RCC 7860 (cell line): ENCODE data around the gene OSBPL9.
"Not testable (repeated sequence)": the region's sequence is repeated elsewhere in the genome, so short reads cannot be mapped to it uniquely, and the experiment has no call there.

Experiments
- DNase-seq: peaks from one replicate; pipeline ENCODE4 v3.0.0-alpha.2; 2015; ENCODE audit warnings: low spot score
- FAIRE-seq: peaks from 2 replicates; lab custom pipeline; 2012; peaks lifted over from hg19 to GRCh38; lab: Jason Lieb, UNC

OSBPL9 gene

GRCh38 chr1:51607681-51608095 lies 9.2 kb upstream of the OSBPL9 start:
- no peak for DNase-seq
- FAIRE-seq, result no peak

DNA sequence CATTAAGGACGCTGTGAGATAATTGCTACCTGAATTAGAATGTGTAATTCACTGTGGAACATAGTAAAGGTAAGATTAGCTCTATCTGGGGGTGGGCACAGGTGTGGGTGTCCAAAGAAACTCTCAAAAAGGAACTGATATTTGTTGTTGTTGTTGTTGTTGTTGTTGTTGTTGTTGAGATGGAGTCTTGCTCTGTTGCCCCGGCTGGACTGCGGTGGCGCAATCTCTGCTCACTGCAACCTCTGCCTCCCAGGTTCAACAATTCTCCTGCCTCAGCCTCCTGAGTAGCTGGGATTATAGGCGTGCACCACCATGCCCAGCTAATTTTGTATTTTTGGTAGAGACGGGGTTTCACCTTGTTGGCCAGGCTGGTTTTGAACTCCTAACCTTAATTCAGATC lies 6.8 kb upstream of the OSBPL9 start:
- not testable (repeated sequence) for DNase-seq, FAIRE-seq

GRCh38 chr1:51610637-51611036 lies 6.3 kb upstream of the OSBPL9 start:
- DNase-seq, result no peak
- no peak for FAIRE-seq

DNA sequence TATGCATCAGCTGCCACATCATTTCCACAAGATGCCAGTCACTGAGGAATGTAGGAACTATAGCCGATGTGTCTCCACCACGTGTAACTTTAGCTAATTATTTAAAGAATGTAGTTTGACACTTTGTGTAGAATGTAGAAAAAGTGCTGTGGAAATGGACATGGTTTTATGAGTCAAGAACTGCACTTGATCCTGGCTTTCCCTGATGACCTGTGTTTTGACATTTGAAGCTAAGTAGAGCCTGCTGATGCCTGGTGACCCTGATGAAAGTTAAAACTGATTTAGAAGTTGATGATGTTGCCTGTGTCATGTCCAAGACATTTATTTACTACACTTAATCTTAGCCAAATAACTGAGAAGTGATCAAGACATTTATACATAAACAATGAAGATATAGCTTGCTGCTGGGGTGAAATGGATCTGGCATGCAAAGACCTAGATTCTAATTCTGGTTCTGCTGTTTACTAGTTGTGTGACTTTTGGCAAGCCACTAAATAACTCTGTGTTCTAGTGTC lies 4.4 kb upstream of the OSBPL9 start:
- FAIRE-seq, result peak; percentile 94

GRCh38 chr1:51615780-51616291 lies 1.1 kb upstream of the OSBPL9 start:
- no peak for FAIRE-seq

More for the DNA sequence above, 4.4 kb upstream of the OSBPL9 start:
- peak; percentile 89 for DNase-seq

DNA sequence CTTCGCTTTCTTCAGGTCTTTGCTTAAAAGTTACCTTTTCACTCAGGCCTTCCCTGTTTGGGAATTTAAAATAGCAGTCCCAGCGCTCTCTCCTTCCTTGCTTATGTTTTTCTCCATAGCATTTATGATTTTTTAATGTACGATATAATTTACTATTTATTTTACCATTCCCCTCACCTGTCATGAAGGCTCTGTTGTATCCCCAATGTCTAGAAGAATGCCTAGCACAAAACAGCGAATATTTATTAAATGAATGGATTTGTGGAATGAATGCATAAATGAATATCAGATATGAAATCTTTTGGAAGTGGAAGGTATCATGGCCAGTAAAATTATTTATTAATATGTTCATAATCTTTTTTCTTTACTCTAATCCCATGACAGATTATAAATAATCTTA lies 402 bp upstream of the OSBPL9 start:
- DNase-seq (no peak), FAIRE-seq (no peak)

More at GRCh38 chr1:51615780-51616291, 1.1 kb upstream of the OSBPL9 start:
- no peak for DNase-seq

DNA sequence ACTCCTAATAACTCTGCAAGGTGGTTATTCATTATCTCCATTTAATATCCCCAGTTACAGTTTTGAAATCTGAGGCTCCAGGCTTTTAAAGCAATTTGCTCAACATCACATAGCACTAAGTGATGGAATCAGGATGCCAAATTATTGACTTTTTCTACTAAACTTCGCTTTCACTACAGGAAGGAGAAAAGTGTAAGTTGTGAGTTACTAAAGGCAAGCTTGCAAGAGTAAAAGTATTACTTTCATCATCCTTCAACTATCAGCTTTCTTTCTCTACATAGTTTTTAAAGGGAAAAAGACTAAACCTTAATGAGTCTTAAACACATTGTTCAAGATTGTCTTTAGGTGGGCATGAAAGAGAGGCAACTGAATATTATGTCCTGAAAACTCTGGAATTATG lies 1.8 kb downstream of the OSBPL9 start:
- DNase-seq, result no peak
- no peak for FAIRE-seq

GRCh38 chr1:51620470-51620869 lies 3.6 kb downstream of the OSBPL9 start:
- FAIRE-seq, result no peak
- no peak for DNase-seq

DNA sequence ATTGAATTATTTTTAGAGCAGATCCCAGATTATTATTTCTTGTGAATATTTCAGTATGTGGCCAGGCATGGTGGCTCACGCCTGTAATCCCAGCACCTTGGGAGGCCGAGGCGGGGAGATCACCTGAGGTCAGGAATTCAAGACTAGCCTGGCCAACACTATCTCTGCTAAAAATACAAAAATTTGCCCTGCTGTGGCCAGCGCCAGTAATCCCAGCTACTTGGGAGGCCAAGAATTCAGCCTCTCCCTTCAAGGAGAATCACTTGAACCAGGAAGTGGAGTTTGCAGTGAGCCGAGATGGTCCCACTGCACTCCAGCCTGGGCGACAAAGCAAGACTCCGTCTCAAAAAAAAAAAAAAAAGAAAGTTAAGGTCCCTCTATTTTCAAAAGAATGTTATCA lies 4.3 kb downstream of the OSBPL9 start:
- no peak for DNase-seq

GRCh38 chr1:51621841-51622454 lies 5.1 kb downstream of the OSBPL9 start:
- no peak for FAIRE-seq

More for the DNA sequence above, 4.3 kb downstream of the OSBPL9 start:
- no peak for FAIRE-seq

GRCh38 chr1:51622455-51622913 lies 5.6 kb downstream of the OSBPL9 start:
- DNase-seq (peak; percentile 98), FAIRE-seq (peak; percentile 96)

More at GRCh38 chr1:51621841-51622454, 5.1 kb downstream of the OSBPL9 start:
- DNase-seq, result no peak

DNA sequence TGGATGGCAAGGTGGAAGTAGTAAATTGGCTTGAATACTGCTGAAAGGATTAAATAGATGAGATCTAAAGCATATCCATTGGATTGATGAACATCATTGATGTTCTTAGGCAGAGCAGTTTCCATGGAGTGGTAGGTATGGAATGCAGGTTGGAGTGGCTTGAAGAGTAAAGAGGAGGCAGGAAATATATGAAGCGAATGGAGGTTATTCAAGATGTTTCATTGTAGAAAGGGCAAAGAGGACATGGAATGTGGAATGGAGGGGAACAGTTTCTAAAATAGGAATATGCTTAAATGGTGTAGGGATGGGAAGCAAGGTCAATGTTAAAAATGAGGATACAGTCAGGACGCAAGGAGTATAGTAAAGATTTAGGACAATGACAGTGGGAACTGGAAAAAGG lies 6.1 kb downstream of the OSBPL9 start:
- FAIRE-seq, result no peak

GRCh38 chr1:51623450-51623849 lies 6.6 kb downstream of the OSBPL9 start:
- FAIRE-seq (no peak), DNase-seq (no peak)

More for the DNA sequence above, 6.1 kb downstream of the OSBPL9 start:
- no peak for DNase-seq

DNA sequence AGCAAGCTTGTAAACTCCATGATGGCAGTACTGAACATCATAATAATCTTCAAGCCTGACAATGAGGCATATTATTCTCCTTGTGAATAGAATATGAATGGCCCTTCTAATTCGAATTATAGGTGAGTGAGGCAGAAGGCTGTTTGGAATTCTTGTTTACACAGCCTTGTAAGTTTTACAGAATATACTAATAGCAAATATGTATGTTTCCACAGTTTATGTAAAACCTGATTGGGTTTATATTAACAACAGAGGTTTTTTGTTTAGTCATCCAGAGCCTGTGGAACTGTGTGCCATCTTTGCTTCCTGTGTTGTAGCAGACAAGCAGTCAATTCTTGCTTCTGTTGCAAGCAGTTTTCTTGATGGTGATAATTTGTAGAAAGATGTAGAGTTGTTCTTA lies 8.0 kb downstream of the OSBPL9 start:
- FAIRE-seq, result peak; percentile 35
- no peak for DNase-seq

- DNase-seq (no peak), FAIRE-seq (no peak)
These were observed 10.8 kb downstream of the OSBPL9 start for GRCh38 chr1:51627672-51628071.

DNA sequence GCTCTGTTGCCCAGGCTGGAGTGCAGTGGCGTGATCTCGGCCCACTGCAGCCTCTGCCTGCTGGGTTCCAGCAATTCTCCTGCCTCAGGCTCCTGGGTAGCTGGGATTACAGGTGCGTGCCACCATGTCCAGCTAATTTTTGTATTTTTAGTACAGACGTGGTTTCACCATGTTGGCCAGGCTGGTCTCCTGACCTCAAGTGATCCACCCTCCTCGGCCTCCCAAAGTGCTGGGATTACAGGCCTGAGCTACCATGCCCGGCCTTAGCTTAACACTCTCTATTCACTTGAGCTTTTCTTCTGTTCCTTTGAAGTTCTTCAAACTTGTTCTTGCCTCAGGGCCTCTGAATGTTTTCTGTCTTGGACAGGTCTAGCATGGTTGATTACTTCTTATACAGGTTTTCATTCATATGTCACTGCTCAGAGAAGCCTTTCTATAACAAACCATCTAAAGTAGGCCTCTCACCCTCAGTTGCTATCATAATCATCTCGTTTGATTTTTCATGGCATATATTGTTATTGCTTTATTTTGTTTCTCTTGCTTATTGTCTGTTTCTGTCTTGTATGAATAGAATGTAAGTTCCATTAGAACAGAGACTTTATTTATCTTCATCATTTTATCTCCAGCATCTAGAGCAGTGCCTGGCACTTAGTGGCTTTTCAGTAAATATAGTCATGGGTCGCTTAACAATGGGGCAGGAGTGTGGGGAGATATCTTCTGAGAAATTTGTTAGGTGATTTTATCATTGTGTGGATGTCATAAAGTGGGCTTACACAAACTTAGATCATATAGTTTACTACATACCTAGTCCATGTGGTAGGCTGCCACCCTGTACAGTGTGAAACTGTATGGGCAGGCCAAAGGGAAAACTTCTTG lies 12.1 kb downstream of the OSBPL9 start:
- FAIRE-seq, result no peak
- DNase-seq, result no peak

DNA sequence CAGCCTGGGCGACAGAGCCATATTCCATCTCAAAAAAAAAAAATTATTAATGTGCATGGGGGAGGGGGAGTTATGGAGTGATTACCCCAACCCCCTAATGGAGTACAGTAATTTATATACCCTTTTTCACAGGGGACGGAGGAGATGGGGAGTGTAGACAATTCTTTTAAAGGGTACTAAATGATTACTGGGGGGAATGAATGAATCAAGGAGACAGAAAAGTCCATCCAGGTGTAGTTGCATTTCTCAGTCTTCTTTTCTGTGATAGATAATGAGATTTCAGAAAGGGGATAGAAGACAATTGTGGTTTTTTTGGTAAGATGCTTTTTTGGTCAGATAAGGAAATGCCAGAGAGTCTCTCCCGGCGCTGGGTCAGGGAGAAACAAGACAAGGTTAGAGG lies 13.0 kb downstream of the OSBPL9 start:
- DNase-seq (no peak), FAIRE-seq (no peak)

- no peak for FAIRE-seq
- DNase-seq, result no peak
These were observed 13.5 kb downstream of the OSBPL9 start for GRCh38 chr1:51630393-51630792.

GRCh38 chr1:51630922-51631321 lies 14.0 kb downstream of the OSBPL9 start:
- DNase-seq (no peak), FAIRE-seq (no peak)

DNA sequence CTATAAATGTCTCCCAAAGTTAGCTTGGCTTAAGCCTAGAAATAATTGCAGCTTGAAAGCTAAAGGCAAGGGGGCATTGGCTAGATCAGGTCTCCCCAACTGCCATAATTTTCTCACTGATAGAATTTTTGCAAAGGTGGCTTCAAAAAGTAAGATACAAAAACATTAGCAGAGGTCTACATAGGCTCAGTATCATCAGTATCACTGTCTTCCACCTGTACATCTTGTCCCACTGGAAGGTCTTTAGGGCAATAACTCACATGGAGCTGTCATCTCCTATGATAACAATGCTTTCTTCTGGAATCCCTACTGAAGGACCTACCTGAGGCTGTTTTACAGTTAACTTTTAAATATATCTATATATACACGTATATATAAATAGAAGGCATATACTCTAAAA lies 14.9 kb downstream of the OSBPL9 start:
- FAIRE-seq (no peak), DNase-seq (no peak)

- DNase-seq (no peak), FAIRE-seq (no peak)
These were observed 17.7 kb downstream of the OSBPL9 start for GRCh38 chr1:51634618-51635017.

GRCh38 chr1:51635615-51636014 lies 18.7 kb downstream of the OSBPL9 start:
- FAIRE-seq (no peak), DNase-seq (no peak)
